T-helper 1 cell treated with Interleukin-12 subunit alpha and Interleukin-12 subunit beta and Interleukin-4 antibody, amounts not matched to agents 30 μg/mL and 1 μg/mL, for 36 hours (primary cell): ENCODE measurements around the gene MFAP4.

Experiments
- H3K27ac Mint-ChIP-seq: one replicate; pipeline ENCODE4 v1.8.0; 2021; ENCODE audit warnings: mild to moderate bottlenecking, mixed read lengths
- H3K27me3 Mint-ChIP-seq: one replicate; pipeline ENCODE4 v1.8.0; 2021; ENCODE audit warnings: low read depth, mixed read lengths
- H3K36me3 Mint-ChIP-seq: one replicate; pipeline ENCODE4 v1.8.0; 2021; ENCODE audit warnings: low read depth, mixed read lengths
- H3K4me1 Mint-ChIP-seq: one replicate; pipeline ENCODE4 v1.8.0; 2021; ENCODE audit warnings: low read depth, mixed read lengths
- H3K4me3 Mint-ChIP-seq: one replicate; pipeline ENCODE4 v1.8.0; 2021; ENCODE audit warnings: mild to moderate bottlenecking, moderate library complexity, mixed read lengths
- H3K9me3 Mint-ChIP-seq: one replicate; pipeline ENCODE4 v1.8.0; 2021; ENCODE audit warnings: mixed read lengths

The MFAP4 gene

GRCh38 chr17:19347323-19348080 lies 39.5 kb downstream of the MFAP4 start:
- H3K27me3 Mint-ChIP-seq, result peaks cover 8% of the 10 kb centered on the region
- H3K36me3 Mint-ChIP-seq, result no peaks in the 10 kb centered on the region
- no peak overlapping the region for H3K4me3 Mint-ChIP-seq
- no peaks in the 10 kb centered on the region for H3K4me1 Mint-ChIP-seq
- H3K27ac Mint-ChIP-seq, result no peak overlapping the region
- H3K9me3 Mint-ChIP-seq, result no peaks in the 10 kb centered on the region

GRCh38 chr17:19346351-19347255 lies 40.4 kb downstream of the MFAP4 start:
- no peaks in the 10 kb centered on the region for H3K9me3 Mint-ChIP-seq
- H3K36me3 Mint-ChIP-seq, result no peaks in the 10 kb centered on the region
- H3K4me1 Mint-ChIP-seq, result no peaks in the 10 kb centered on the region
- no peak overlapping the region for H3K27ac Mint-ChIP-seq
- no peak overlapping the region for H3K4me3 Mint-ChIP-seq
- peaks cover 6% of the 10 kb centered on the region for H3K27me3 Mint-ChIP-seq

DNA sequence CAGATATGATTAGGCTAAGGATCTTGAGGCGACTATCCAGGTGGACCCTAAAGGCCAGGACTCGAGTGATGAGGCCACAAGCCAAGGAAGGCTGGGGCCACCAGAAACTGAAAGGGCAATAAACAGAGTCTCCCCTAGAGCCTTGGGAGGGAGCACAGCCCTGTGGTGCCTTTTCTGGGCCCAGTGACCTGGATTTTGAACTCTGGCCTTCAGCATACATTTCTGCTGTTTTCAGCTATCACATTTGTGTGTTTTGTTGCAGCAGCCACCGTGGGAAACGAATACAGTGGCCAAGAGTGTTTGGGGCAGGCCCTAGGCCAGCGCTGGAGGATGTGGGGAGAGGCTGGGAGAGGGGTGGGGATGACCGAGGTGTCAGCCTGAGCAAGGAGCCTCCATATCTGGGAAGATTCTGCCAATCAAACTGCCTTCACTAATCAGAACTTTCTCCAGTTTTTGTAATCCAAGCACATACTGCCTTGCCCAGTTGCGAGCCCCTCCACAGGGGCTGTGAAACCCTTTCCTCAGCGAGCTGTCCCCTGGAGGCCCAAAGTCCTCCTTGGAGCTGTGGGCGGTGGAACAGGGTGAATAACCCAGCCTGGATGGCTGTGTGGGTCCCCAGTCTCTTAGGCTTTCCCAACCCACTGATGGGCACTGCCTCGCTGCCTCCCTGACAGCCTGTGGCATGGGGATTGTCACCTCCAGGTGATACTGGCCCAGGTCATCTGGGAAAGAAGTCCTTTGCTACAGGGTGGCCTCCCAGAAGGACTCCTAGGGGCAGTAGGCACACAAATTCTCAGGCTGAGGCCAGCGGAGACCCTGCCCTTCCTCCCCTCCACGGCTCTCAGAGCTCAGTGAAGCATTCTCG lies 41.3 kb downstream of the MFAP4 start:
- no peaks in the 10 kb centered on the region for H3K36me3 Mint-ChIP-seq
- H3K4me3 Mint-ChIP-seq, result no peak overlapping the region
- H3K27me3 Mint-ChIP-seq, result no peaks in the 10 kb centered on the region
- H3K27ac Mint-ChIP-seq, result no peak overlapping the region
- H3K4me1 Mint-ChIP-seq, result no peaks in the 10 kb centered on the region
- no peaks in the 10 kb centered on the region for H3K9me3 Mint-ChIP-seq

- Mint-ChIP-seq H3K36me3 (no peaks in the 10 kb centered on the region), H3K4me3 (no peak overlapping the region), H3K9me3 (no peaks in the 10 kb centered on the region), H3K4me1 (no peaks in the 10 kb centered on the region), H3K27me3 (no peaks in the 10 kb centered on the region), H3K27ac (no peak overlapping the region)
These were observed 41.9 kb downstream of the MFAP4 start for GRCh38 chr17:19345067-19345460.

DNA sequence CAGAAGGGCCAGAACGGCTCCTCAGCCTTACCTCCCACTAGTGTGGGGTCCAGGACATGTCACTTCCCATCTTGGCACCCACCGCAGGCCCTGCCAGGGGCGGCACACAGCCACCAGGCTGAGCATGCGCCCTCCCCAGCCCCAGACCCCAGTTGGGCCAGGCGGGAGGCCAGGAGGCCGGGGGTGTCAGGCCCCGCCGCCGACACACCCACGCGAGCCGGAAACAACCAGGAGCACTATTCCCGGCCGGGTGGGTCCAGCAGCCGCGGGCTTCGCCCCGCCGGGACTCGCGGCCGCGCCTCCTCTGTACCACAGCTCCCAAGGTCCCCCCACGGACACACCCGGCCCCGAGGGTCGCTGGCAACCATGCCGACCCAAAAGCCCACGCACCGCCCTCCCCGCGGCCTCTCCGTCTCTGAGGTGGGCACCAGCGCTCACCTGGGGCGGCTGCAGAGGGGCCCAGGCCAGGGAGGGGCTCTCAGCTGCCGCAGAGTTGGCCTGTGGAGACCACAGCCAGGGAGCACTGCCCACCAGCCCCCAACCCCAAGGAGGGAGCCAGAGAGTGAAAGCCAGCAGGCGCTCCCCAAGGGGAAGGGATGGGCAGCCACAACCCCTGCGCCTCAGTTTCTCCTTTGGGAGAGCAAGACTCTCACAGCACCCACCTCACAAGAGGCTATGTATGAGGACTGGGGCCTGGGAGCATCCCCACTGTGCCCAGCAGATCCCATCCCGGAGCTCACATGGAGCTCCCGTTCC lies 42.5 kb downstream of the MFAP4 start:
- H3K4me1 Mint-ChIP-seq, result no peaks in the 10 kb centered on the region
- no peaks in the 10 kb centered on the region for H3K9me3 Mint-ChIP-seq
- H3K27ac Mint-ChIP-seq, result no peak overlapping the region
- no peak overlapping the region for H3K4me3 Mint-ChIP-seq
- H3K36me3 Mint-ChIP-seq, result no peaks in the 10 kb centered on the region
- peaks cover 2% of the 10 kb centered on the region for H3K27me3 Mint-ChIP-seq

DNA sequence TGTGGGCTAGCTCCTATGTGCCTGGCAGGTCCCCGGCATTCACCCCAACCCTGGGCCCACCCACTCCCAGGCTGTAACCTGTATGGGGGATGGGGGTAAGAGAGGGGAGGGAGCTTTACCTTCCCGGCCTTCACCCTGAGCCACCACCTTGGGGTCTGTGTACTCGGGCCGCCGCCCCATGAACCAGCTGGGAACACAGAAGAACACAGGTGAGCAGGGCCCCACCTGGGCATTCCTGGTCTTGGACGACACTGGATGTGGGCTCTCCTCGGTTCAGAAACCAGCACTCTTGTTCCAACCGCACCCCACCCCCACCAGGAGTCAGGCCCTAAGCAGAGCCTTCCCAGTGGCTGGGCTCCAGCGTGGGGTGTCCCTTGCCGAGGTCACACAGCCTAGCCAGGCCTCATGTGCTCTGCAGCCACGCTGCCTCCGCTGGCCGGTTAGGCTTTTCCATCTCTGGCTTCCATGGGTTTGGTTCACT lies 43.3 kb downstream of the MFAP4 start:
- no peaks in the 10 kb centered on the region for H3K4me1 Mint-ChIP-seq
- H3K27me3 Mint-ChIP-seq, result peaks cover 6% of the 10 kb centered on the region
- H3K36me3 Mint-ChIP-seq, result no peaks in the 10 kb centered on the region
- H3K27ac Mint-ChIP-seq, result no peak overlapping the region
- H3K4me3 Mint-ChIP-seq, result no peak overlapping the region
- no peaks in the 10 kb centered on the region for H3K9me3 Mint-ChIP-seq

DNA sequence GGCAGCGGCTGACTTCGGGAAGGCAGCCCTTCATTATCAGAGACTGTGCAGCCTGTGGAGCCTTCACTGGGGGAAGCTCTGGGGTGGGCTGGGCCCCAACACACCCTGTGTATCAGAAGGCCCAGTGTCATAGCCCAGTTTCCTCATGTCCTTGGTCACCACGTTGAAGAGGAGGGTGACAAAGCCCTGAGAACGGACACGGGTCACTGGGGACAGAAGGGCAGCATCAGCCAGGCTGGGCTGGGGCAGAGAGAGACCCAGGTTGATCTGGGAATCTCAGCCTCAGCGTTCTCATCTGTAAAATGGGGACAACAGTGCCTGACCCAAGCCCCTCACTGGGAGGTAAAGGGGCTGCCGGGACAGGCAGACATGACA lies 43.7 kb downstream of the MFAP4 start:
- no peaks in the 10 kb centered on the region for H3K9me3 Mint-ChIP-seq
- no peak overlapping the region for H3K27ac Mint-ChIP-seq
- H3K36me3 Mint-ChIP-seq, result no peaks in the 10 kb centered on the region
- peaks cover 6% of the 10 kb centered on the region for H3K27me3 Mint-ChIP-seq
- H3K4me1 Mint-ChIP-seq, result no peaks in the 10 kb centered on the region
- H3K4me3 Mint-ChIP-seq, result no peak overlapping the region

GRCh38 chr17:19342611-19343255 lies 44.3 kb downstream of the MFAP4 start:
- no peak overlapping the region for H3K27ac Mint-ChIP-seq
- H3K9me3 Mint-ChIP-seq, result no peaks in the 10 kb centered on the region
- H3K4me3 Mint-ChIP-seq, result no peak overlapping the region
- peaks cover 6% of the 10 kb centered on the region for H3K27me3 Mint-ChIP-seq
- no peaks in the 10 kb centered on the region for H3K36me3 Mint-ChIP-seq
- no peaks in the 10 kb centered on the region for H3K4me1 Mint-ChIP-seq

DNA sequence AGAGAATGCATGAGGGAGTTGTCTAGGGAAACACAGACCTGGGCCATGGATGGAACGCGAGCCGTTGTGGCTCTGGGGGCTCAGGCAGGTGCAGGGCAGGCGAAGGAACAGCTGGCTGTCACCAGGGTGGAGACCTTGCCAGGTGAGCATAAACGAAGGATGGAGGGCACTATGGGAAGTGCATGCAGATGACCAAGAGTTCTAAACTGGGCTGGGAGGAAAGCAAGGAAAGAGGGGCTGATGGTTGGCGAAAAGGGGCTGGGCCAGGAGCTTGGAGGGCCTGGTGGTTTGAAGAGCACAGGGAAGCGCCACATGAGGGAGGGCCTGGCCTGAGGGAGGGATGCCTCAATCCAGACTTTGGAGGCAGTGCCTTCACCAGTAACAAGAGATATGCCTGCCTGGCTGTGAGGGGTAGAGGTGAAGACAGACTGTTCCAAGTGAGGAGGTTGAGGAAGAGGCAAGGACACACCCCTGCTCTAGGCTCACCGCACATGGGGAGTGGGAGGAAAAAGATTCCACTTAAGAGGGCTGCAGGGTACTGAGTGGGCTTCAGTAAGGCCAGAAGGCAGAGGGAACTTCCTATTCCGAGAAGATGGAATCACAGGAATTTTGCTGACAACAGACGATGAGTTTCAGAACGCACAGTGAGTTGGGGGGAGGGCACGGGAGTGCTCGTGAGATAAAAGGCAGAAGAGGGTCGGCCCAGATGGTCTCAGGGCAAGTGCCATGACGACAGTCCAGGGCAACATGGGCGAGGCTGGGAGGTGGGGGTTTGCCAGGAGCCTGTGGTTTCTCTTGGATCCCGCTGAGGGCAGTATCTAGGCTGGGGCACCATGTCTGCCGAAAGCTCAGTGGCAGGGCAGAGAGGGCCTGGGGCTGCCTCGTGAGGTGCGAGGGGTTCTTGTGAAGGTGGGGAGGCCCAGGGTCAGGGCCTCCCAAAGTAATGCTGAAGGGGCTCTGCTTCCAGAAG lies 45.1 kb downstream of the MFAP4 start:
- Mint-ChIP-seq H3K36me3 (no peaks in the 10 kb centered on the region), H3K4me3 (no peak overlapping the region), H3K27ac (no peak overlapping the region), H3K9me3 (no peaks in the 10 kb centered on the region), H3K27me3 (peaks cover 6% of the 10 kb centered on the region), H3K4me1 (no peaks in the 10 kb centered on the region)

- no peaks in the 10 kb centered on the region for H3K4me1 Mint-ChIP-seq
- no peak overlapping the region for H3K27ac Mint-ChIP-seq
- peaks cover 6% of the 10 kb centered on the region for H3K27me3 Mint-ChIP-seq
- no peaks in the 10 kb centered on the region for H3K36me3 Mint-ChIP-seq
- no peak overlapping the region for H3K4me3 Mint-ChIP-seq
- no peaks in the 10 kb centered on the region for H3K9me3 Mint-ChIP-seq
These were observed 45.8 kb downstream of the MFAP4 start for GRCh38 chr17:19341211-19341631.

DNA sequence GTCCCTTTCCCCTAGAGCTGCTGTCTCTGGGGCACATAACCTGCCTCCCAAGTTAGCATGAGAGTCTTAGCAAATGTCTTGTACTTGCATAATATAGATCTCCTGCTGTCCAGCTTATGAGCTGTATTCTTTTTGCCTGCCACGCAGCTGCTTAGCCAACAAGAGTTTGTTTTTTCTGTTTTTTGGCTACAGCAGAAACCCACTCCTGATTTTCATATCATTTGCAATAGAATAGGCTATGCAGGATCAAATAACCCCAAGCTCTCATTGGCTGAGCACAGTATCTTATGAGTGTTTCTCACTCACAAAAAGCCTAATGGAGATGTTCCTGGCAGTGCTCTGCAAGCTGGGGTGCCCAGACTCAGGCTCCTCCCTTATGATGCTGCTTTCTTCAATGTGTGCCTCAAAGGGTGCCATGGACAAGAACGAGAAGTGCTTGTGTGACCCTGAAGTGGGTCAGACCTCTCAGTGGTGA lies 47.6 kb downstream of the MFAP4 start:
- Mint-ChIP-seq H3K9me3 (no peaks in the 10 kb centered on the region), H3K4me3 (no peak overlapping the region), H3K27ac (no peak overlapping the region), H3K36me3 (no peaks in the 10 kb centered on the region), H3K4me1 (no peaks in the 10 kb centered on the region), H3K27me3 (peaks cover 6% of the 10 kb centered on the region)

DNA sequence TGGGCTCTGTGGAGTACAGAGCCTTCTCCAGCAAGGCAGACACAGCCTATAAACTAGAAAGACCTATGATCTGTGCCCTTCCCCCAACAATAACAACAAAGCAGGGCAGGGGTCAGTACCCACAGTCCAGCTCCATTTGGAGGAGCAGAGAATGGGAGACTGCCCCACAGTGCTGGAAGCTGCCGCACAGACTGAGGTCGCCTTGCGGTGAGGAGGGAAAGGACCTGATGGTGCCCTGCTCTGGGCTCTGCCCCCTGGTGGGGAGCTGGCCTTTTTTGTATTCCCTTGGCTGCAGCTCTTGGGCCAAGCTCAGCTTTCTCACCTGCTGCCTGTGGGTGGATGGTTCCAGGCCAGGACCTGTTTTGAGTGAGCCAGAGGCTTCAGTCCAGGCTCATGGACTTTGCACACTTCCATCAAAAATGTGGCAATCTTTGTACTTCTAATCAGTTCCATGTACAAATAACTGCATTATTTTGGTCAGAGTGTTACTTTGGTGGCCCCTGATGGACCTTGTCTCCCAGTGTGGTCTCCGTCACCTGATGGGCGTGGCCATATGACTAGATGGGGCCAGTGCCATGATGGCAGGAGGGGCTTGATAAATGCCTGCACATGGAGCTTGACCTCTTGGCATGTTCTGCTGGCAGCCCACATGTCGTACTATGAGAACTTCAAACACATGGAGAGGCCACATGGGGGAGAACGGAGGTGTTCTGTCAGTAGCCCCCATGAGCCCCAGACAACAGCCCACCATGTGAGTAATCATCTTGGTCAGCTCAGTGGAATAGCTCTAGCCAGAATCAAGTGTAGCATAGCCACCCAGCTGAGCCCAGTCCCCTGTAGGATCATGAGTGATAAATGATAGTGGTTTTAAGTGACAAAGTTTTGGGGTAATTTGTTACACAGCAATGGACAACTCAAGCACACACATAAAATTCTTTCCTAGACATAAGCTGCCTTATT lies 48.7 kb downstream of the MFAP4 start:
- H3K4me1 Mint-ChIP-seq, result no peaks in the 10 kb centered on the region
- no peaks in the 10 kb centered on the region for H3K36me3 Mint-ChIP-seq
- no peak overlapping the region for H3K4me3 Mint-ChIP-seq
- H3K27me3 Mint-ChIP-seq, result peaks cover 6% of the 10 kb centered on the region
- H3K27ac Mint-ChIP-seq, result no peak overlapping the region
- no peaks in the 10 kb centered on the region for H3K9me3 Mint-ChIP-seq
